ENCODE data around the gene UQCRH.

The UQCRH gene

DNA sequence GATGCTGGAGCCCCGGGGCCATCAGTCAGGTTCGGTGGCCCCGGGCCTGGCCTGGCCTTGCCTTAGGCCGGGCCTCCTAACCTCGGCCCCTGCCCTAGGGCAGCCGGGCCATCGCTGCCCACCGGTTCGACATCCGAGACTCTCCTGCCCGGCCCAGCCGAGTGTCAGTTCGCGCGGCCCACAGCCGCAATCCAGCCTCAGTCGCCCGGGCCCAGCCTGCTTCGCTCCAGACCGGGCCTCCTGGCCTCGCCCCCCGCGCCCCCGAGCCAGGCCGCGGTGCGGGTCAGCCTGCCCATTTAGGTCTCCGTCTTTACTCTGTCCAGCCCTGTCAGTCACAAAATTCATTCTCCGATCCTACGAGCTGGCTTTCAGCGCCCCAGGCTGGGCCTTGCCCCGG is 859 bp upstream of the UQCRH start:
- TF ChIP-seq, protein P1, sequence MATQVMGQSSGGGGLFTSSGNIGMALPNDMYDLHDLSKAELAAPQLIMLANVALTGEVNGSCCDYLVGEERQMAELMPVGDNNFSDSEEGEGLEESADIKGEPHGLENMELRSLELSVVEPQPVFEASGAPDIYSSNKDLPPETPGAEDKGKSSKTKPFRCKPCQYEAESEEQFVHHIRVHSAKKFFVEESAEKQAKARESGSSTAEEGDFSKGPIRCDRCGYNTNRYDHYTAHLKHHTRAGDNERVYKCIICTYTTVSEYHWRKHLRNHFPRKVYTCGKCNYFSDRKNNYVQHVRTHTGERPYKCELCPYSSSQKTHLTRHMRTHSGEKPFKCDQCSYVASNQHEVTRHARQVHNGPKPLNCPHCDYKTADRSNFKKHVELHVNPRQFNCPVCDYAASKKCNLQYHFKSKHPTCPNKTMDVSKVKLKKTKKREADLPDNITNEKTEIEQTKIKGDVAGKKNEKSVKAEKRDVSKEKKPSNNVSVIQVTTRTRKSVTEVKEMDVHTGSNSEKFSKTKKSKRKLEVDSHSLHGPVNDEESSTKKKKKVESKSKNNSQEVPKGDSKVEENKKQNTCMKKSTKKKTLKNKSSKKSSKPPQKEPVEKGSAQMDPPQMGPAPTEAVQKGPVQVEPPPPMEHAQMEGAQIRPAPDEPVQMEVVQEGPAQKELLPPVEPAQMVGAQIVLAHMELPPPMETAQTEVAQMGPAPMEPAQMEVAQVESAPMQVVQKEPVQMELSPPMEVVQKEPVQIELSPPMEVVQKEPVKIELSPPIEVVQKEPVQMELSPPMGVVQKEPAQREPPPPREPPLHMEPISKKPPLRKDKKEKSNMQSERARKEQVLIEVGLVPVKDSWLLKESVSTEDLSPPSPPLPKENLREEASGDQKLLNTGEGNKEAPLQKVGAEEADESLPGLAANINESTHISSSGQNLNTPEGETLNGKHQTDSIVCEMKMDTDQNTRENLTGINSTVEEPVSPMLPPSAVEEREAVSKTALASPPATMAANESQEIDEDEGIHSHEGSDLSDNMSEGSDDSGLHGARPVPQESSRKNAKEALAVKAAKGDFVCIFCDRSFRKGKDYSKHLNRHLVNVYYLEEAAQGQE (IDR thresholded peaks at IDR 0.05; ENCODE audit: insufficient read depth in 1 of 2, low read depth in 2 of 2, low read length in 2 of 2): no peak
- peak; percentile 45 for TF ChIP-seq FOXP2 (optimal IDR thresholded peaks at IDR 0.05; ENCODE audit: borderline replicate concordance, extremely low read depth, extremely low read length, insufficient read depth)
- TF ChIP-seq TAF1 (IDR thresholded peaks at IDR 0.05; ENCODE audit: borderline replicate concordance, insufficient read depth, low read length): no peak

DNA sequence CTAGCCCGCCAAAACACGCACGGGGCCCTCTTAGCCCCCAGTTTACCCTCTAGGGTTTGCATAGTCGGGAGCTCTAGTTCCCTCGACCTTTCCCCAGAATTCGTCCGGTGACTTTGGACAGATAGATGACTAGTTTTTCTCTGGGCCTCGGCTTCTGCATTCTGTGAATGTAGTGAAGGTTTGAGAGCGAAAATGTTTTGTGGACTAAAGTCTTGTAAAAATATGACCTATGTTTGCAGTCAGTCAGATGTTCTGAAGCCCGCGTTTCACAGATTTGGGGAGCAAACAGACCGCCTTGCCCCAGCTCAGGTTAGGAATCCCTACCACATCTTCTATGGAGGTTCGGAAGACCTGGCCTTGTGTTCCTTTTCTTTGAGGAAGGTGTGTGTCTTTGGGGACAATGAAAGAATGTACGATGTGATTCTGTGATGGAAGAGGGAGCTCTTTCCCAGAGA is 401 bp downstream of the UQCRH start:
- peak; percentile 7; the same call in 1 of the 2 replicates for TF ChIP-seq POLR2AphosphoS5 (IDR thresholded peaks at IDR 0.05; ENCODE audit: low read depth, low read length)
- TF ChIP-seq, protein P1 (IDR thresholded peaks at IDR 0.05; ENCODE audit: insufficient read depth in 1 of 2, low read depth in 2 of 2, low read length in 2 of 2): no peak
- no peak for TF ChIP-seq TAF1 (IDR thresholded peaks at IDR 0.05; ENCODE audit: borderline replicate concordance, insufficient read depth, low read length)
- no peak for TF ChIP-seq SIN3A (IDR thresholded peaks at IDR 0.05; ENCODE audit: borderline replicate concordance, insufficient read depth, low read length)

DNA sequence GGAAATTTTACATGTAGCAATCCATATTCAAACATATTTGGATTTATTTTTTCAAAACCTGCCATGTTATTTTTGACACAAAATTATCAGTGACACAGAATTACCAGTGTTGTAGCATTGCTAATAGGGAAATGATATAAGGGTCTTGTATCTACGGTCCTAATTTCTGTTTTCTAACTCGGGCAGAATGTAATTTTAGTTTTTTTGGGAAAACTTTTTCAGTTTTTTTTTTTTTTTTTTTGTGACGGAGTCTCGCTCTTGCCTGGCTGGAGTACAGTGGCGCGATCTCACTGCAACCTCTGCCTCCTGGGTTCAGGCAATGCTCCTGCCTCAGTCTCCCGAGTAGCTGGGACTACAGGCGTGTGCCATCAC is 2.6 kb downstream of the UQCRH start:
- no peak for TF ChIP-seq FOXP2 (optimal IDR thresholded peaks at IDR 0.05; ENCODE audit: borderline replicate concordance, extremely low read depth, extremely low read length, insufficient read depth)
- no peak for TF ChIP-seq POLR2AphosphoS5 (IDR thresholded peaks at IDR 0.05; ENCODE audit: low read depth, low read length)
- TF ChIP-seq, protein P1 (IDR thresholded peaks at IDR 0.05; ENCODE audit: insufficient read depth in 1 of 2, low read depth in 2 of 2, low read length in 2 of 2): no peak
- no peak for TF ChIP-seq SIN3A (IDR thresholded peaks at IDR 0.05; ENCODE audit: borderline replicate concordance, insufficient read depth, low read length)
- no peak for TF ChIP-seq TAF1 (IDR thresholded peaks at IDR 0.05; ENCODE audit: borderline replicate concordance, insufficient read depth, low read length)

DNA sequence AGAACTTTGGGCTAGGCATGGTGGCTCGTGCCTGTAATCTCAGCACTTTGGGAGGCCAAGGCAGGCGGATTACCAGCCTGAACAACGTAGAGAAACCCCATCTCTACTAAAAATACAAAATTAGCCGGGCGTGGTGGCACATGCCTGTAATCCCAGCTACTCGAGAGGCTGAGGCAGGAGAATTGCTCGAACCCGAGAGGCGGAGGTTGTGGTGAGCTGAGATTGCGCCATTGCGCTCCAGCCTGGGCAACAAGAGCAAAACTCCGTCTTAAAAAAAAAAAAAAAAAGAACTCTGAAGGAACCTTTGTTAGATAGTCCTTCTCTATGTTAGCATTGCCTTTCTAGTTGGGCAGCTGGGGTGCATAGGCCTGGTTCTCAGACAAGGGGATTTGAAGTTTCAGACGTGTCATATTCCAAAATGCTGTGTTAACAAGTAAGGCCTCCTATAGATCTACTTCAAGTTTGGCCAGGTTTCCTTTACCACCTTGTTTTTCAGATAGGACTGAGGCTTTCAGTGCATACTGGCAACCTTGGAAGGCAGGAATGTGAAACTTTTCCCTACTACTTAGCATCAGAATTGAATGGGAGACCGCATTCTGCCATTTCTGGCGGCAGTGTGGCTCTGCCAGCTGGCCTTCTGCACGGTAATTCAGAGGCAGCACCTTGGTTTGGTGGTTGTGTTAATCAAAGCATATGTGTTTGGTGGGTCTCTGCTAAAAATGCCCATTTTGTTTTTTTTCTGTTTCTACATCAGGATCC is 6.1 kb downstream of the UQCRH start:
- no peak for TF ChIP-seq SIN3A (IDR thresholded peaks at IDR 0.05; ENCODE audit: borderline replicate concordance, insufficient read depth, low read length)

DNA sequence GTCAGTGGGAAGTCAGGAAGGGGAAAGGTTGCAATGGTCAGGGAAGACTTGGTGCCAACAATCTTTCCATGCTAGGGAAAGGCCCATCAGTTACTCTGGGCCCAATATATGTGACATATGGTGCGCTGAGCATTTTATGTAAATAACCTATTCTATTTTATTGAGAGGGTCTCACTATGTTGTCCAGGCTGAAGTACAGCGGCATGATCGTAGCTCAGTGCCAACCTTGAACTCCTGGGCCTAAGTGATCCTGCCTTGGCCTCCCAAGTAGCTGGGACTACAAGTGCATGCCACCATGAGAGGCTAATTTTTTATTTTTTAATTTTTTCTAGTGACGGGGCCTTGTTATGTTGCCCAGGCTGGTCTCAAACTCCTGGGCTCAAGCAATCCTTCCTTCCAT is 6.8 kb downstream of the UQCRH start:
- TF ChIP-seq TAF1 (IDR thresholded peaks at IDR 0.05; ENCODE audit: borderline replicate concordance, insufficient read depth, low read length) (no peak), SIN3A (IDR thresholded peaks at IDR 0.05; ENCODE audit: borderline replicate concordance, insufficient read depth, low read length) (no peak), POLR2AphosphoS5 (IDR thresholded peaks at IDR 0.05; ENCODE audit: low read depth, low read length) (no peak), FOXP2 (optimal IDR thresholded peaks at IDR 0.05; ENCODE audit: borderline replicate concordance, extremely low read depth, extremely low read length, insufficient read depth) (no peak)
- TF ChIP-seq, protein P1 (IDR thresholded peaks at IDR 0.05; ENCODE audit: insufficient read depth in 1 of 2, low read depth in 2 of 2, low read length in 2 of 2): no peak

Data from PFSK-1 (cell line).